Measurements from ENCODE around the gene ZNF76.
"Not testable (repeated sequence)": the region's sequence is repeated elsewhere in the genome, so short reads cannot be mapped to it uniquely, and the experiment has no call there.

ZNF76 gene

DNA sequence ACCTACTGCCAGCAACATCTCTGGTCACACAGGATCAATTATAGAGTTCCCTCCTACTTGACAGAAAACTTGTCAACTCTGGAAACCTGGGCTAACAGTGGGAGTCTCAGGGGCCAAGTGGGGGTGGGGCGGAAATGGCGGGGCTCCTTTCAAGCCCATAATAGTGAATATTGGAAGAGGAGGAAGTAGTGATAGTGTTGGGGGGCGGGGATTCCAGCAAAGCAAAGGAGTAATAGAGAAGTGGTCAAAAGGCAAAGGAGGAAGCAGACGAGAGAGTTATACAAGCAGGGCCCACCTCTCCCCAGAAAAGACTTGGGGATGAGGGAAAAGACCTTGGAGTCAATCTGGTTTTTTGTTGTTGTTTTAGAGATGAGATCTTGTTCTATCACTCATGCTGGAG is 40.1 kb downstream of the ZNF76 start:
- Histone ChIP-seq H3K9ac (ENCODE audit: insufficient read length, low read depth) (no peak overlapping the region), H3K9me3 (ENCODE audit: insufficient read depth, low read length) (no peaks in the 10 kb centered on the region), H3K4me3 (ENCODE audit: insufficient read length, low read depth) (no peak overlapping the region), H3K36me3 (ENCODE audit: insufficient read depth, insufficient read length, low read length) (peaks cover 16% of the 10 kb centered on the region), H3K27me3 (ENCODE audit: insufficient read depth, insufficient read length) (no peaks in the 10 kb centered on the region), H3K4me1 (ENCODE audit: insufficient read depth, insufficient read length) (peaks cover 6% of the 10 kb centered on the region)
- no peak for TF ChIP-seq YY1 (IDR thresholded peaks at IDR 0.05; ENCODE audit: insufficient read depth, insufficient read length)
- no peak for TF ChIP-seq SUZ12 (IDR thresholded peaks at IDR 0.05; ENCODE audit: extremely low read depth, insufficient read depth, insufficient read length)
- TF ChIP-seq ZNF274 (IDR thresholded peaks at IDR 0.05; ENCODE audit: low read depth, low read length), result no peak
- no peak for DNase-seq (ENCODE audit: low read depth, low spot score)

DNA sequence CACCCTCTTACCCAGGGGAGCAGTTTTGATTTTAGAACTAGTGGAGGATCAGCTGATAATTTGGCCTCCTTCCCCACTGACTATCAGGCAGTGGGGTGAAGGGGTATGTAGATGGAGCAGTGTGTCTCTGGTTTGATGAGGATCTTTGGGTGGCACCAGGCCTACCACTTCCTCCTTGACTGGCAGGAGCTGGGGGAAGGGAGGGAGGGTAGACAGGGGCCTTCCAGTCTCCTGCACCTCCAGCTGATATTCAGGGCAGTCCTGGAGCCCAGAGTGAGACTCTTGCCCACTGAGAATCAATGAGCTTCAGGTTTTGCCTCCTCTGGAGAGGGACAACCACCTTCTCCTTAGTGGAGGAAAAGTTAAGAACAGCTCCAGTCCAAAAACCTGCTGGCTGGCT is 41.3 kb downstream of the ZNF76 start:
- no peaks in the 10 kb centered on the region for H3K27me3 ChIP-seq (ENCODE audit: insufficient read depth, insufficient read length)
- no peaks in the 10 kb centered on the region for H3K9me3 ChIP-seq (ENCODE audit: insufficient read depth, low read length)
- H3K9ac ChIP-seq (ENCODE audit: insufficient read length, low read depth), result no peak overlapping the region
- peaks cover 6% of the 10 kb centered on the region for H3K4me1 ChIP-seq (ENCODE audit: insufficient read depth, insufficient read length)
- no peak overlapping the region for H3K4me3 ChIP-seq (ENCODE audit: insufficient read length, low read depth)
- peaks cover 7% of the 10 kb centered on the region for H3K36me3 ChIP-seq (ENCODE audit: insufficient read depth, insufficient read length, low read length)
- no peak for TF ChIP-seq SUZ12 (IDR thresholded peaks at IDR 0.05; ENCODE audit: extremely low read depth, insufficient read depth, insufficient read length)
- no peak for DNase-seq (ENCODE audit: low read depth, low spot score)

DNA sequence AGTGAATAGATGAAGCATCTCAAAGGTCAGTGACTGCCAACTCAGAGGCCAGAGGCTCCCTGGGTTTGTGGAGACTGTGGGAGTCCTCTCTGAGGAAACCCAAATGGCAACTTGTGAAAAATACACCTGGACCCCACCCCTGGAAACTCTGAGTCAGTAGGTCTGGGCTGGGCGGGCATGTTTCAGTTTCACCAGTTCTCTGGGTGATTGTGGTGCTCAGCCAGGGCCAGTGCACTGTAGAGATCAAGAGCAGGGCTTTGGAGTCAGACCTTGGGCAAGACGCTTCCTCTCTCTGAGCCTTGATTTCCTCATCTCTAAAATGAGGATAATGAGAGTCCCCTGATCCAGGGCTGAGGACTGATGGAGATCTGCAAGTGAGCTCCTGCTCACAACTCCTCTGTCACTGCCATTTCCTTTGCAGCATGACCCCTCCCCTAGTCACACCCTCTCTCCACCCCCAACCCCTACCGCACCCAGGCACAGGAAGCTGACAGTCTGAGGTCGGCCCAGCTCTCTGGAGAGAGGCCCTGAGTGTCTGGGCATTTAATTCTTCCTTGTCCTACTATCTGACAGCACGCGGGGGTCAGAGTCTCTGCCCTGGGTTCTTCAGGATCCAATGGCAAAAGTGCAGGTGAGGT is 43.2 kb downstream of the ZNF76 start:
- no peaks in the 10 kb centered on the region for H3K27me3 ChIP-seq (ENCODE audit: insufficient read depth, insufficient read length)
- no peaks in the 10 kb centered on the region for H3K36me3 ChIP-seq (ENCODE audit: insufficient read depth, insufficient read length, low read length)
- no peaks in the 10 kb centered on the region for H3K9me3 ChIP-seq (ENCODE audit: insufficient read depth, low read length)
- H3K4me1 ChIP-seq (ENCODE audit: insufficient read depth, insufficient read length), result peaks cover 6% of the 10 kb centered on the region
- H3K9ac ChIP-seq (ENCODE audit: insufficient read length, low read depth), result peak overlapping the region; percentile 9
- TF ChIP-seq ZNF274 (IDR thresholded peaks at IDR 0.05; ENCODE audit: low read depth, low read length) (no peak), SUZ12 (IDR thresholded peaks at IDR 0.05; ENCODE audit: extremely low read depth, insufficient read depth, insufficient read length) (no peak), YY1 (IDR thresholded peaks at IDR 0.05; ENCODE audit: insufficient read depth, insufficient read length) (no peak)
- H3K4me3 ChIP-seq (ENCODE audit: insufficient read length, low read depth), result no peak overlapping the region
- peak; percentile 20 for DNase-seq (ENCODE audit: low read depth, low spot score)

DNA sequence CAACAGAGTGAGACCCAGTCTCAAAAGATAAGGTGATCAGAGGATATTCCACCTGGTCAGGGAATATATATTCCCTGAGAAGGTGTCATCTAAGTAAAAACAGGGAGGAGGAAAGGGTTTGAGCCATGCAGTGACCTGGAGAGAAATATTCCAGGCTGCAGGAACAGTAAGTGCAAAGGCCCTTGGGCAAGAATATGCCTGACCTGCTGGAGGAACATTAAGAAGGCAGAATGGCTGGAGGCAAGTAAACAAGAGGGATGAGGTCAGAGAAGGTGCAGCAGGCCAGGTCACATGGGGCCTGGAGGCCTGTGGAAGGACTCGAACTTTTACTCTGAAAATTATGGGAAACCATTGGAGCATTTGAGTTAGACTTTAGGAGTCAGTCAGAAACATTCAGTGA is 44.8 kb downstream of the ZNF76 start:
- H3K36me3 ChIP-seq (ENCODE audit: insufficient read depth, insufficient read length, low read length), result no peaks in the 10 kb centered on the region
- TF ChIP-seq ZNF274 (IDR thresholded peaks at IDR 0.05; ENCODE audit: low read depth, low read length) (no peak), SUZ12 (IDR thresholded peaks at IDR 0.05; ENCODE audit: extremely low read depth, insufficient read depth, insufficient read length) (no peak), YY1 (IDR thresholded peaks at IDR 0.05; ENCODE audit: insufficient read depth, insufficient read length) (no peak)
- H3K27me3 ChIP-seq (ENCODE audit: insufficient read depth, insufficient read length), result no peaks in the 10 kb centered on the region
- H3K9ac ChIP-seq (ENCODE audit: insufficient read length, low read depth), result no peak overlapping the region
- DNase-seq (ENCODE audit: low read depth, low spot score), result no peak
- H3K9me3 ChIP-seq (ENCODE audit: insufficient read depth, low read length), result no peaks in the 10 kb centered on the region
- H3K4me1 ChIP-seq (ENCODE audit: insufficient read depth, insufficient read length), result peaks cover 3% of the 10 kb centered on the region
- no peak overlapping the region for H3K4me3 ChIP-seq (ENCODE audit: insufficient read length, low read depth)

DNA sequence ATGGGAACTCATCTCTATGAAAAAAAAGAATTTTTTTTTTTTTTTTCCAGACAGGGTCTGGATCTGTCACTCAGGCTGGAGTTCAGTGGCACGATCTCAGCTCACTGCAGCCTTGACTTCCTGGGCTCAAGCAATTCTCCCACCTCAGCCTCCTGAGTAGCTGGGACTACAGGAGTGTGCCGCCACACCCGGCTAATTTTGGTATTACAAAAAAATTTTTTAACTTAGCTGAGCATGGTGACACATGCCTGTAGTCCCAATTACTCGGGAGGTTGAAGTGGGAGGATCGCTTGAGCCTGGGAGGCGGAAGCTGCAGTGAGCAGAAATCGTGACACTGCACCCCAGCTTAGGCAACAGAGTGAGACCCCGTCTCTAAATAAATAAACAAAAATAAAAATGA is 45.6 kb downstream of the ZNF76 start:
- no peak for DNase-seq (ENCODE audit: low read depth, low spot score)
- Histone ChIP-seq H3K4me3 (ENCODE audit: insufficient read length, low read depth) (no peak overlapping the region), H3K27me3 (ENCODE audit: insufficient read depth, insufficient read length) (no peaks in the 10 kb centered on the region), H3K9ac (ENCODE audit: insufficient read length, low read depth) (no peak overlapping the region), H3K9me3 (ENCODE audit: insufficient read depth, low read length) (no peaks in the 10 kb centered on the region), H3K4me1 (ENCODE audit: insufficient read depth, insufficient read length) (peaks cover 3% of the 10 kb centered on the region), H3K36me3 (ENCODE audit: insufficient read depth, insufficient read length, low read length) (no peaks in the 10 kb centered on the region)
- no peak for TF ChIP-seq ZNF274 (IDR thresholded peaks at IDR 0.05; ENCODE audit: low read depth, low read length)
- no peak for TF ChIP-seq YY1 (IDR thresholded peaks at IDR 0.05; ENCODE audit: insufficient read depth, insufficient read length)
- TF ChIP-seq SUZ12 (IDR thresholded peaks at IDR 0.05; ENCODE audit: extremely low read depth, insufficient read depth, insufficient read length), result no peak

DNA sequence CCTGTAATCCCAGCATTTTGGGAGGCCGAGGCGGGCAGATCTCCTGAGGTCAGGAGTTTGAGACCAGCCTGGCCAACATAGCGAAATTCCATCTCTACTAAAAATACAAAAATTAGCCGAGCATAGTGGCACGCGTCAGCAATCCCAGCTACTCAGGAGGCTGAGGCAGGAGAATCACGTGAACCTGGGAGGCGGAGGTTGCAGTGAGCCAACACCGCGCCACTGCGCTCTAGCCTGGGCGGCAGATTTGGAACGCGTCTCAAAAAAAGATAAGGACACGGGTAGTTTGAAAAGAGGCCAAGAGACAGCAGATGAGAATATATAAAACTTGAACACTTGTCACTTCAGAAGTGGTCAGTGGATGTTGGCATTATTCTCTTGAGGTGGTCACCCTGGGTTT is 47.6 kb downstream of the ZNF76 start:
- not testable (repeated sequence) for H3K9me3 ChIP-seq (ENCODE audit: insufficient read depth, low read length); H3K9ac ChIP-seq (ENCODE audit: insufficient read length, low read depth); H3K4me3 ChIP-seq (ENCODE audit: insufficient read length, low read depth); H3K36me3 ChIP-seq (ENCODE audit: insufficient read depth, insufficient read length, low read length); DNase-seq (ENCODE audit: low read depth, low spot score); H3K27me3 ChIP-seq (ENCODE audit: insufficient read depth, insufficient read length); H3K4me1 ChIP-seq (ENCODE audit: insufficient read depth, insufficient read length)

DNA sequence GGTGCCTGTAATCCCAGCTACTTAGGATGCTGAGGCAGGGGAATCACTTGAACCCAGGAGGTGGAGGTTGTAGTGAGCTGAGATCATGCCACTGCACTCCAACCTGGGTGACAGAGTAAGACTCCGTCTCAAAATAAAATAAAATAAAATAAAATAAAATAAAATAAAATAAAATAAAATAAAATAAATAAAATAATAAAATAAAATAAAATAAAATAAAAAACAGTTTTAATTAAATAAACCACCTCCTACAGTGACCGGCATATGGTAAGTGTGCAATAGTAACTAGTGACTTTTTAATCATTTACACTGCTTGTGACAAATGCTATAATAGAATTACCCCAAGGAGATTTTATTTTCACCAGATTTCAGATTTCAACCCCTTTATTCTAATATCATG is 49.0 kb downstream of the ZNF76 start:
- not testable (repeated sequence) for H3K4me1 ChIP-seq (ENCODE audit: insufficient read depth, insufficient read length); DNase-seq (ENCODE audit: low read depth, low spot score); H3K27me3 ChIP-seq (ENCODE audit: insufficient read depth, insufficient read length); H3K9ac ChIP-seq (ENCODE audit: insufficient read length, low read depth); H3K4me3 ChIP-seq (ENCODE audit: insufficient read length, low read depth); H3K36me3 ChIP-seq (ENCODE audit: insufficient read depth, insufficient read length, low read length); H3K9me3 ChIP-seq (ENCODE audit: insufficient read depth, low read length)

DNA sequence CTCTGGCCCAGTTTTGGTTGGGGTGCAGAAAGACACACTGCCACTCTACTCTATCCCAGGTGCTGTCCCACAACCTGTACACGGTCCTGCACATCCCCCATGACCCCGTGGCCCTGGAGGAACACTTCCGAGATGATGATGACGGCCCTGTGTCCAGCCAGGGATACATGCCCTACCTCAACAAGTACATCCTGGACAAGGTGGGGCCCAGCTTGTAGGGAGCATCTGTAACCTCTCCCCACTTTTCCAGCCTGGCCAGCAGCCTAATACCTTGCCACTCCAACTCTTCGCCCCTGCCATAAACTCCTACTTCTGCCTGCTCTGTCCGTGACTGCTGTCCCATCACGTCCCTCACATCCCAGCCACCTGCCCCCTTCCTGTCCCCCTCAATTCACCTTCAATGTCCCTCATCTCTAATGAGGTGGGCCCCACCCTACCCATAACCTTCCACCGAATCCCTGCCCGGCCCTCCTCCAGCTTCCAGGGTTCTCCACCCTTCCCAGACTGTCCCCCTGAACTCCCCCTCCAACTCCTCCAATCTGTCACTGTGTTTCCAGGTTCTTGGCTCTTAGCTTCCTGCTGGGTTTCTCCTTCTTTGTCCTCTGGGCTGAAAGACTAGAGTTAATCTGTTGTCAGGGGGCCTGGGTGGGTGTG is 50.2 kb downstream of the ZNF76 start:
- TF ChIP-seq SUZ12 (IDR thresholded peaks at IDR 0.05; ENCODE audit: extremely low read depth, insufficient read depth, insufficient read length), result no peak
- TF ChIP-seq ZNF274 (IDR thresholded peaks at IDR 0.05; ENCODE audit: low read depth, low read length), result no peak
- TF ChIP-seq YY1 (IDR thresholded peaks at IDR 0.05; ENCODE audit: insufficient read depth, insufficient read length), result no peak
- Histone ChIP-seq H3K9ac (ENCODE audit: insufficient read length, low read depth) (no peak overlapping the region), H3K4me1 (ENCODE audit: insufficient read depth, insufficient read length) (peaks cover 3% of the 10 kb centered on the region), H3K4me3 (ENCODE audit: insufficient read length, low read depth) (no peak overlapping the region), H3K27me3 (ENCODE audit: insufficient read depth, insufficient read length) (no peaks in the 10 kb centered on the region), H3K9me3 (ENCODE audit: insufficient read depth, low read length) (no peaks in the 10 kb centered on the region), H3K36me3 (ENCODE audit: insufficient read depth, insufficient read length, low read length) (no peaks in the 10 kb centered on the region)
- DNase-seq (ENCODE audit: low read depth, low spot score), result no peak

Measured in NT2/D1 (cell line).